Brain microvascular endothelial cell (primary cell): ENCODE measurements around the gene CFAP74.

Experiments
- DNase-seq: peaks from one replicate; pipeline ENCODE4 v3.0.0-alpha.2; 2020
- H3K27ac ChIP-seq: fragments of 250-450 bp; sonication (Bioruptor Pico); 2 replicates; pipeline ENCODE4 v1.5.1; 2020; ENCODE audit warnings: mild to moderate bottlenecking, moderate library complexity
- H3K27me3 ChIP-seq: fragments of 250-450 bp; sonication (Bioruptor Pico); replicated peaks from 2 replicates; pipeline ENCODE4 v1.5.1; 2020; ENCODE audit warnings: mild to moderate bottlenecking
- H3K36me3 ChIP-seq: fragments of 250-450 bp; sonication (Bioruptor Pico); replicated peaks from 2 replicates; pipeline ENCODE4 v1.5.1; 2020; ENCODE audit warnings: mild to moderate bottlenecking
- H3K4me3 ChIP-seq: 2 replicates; pipeline ENCODE4 v1.5.1; 2011; ENCODE audit warnings: low read depth, mild to moderate bottlenecking, control low read depth, low read length, moderate library complexity
- in situ Hi-C: cut with HindIII; loops from 2 replicates; pipeline ENCODE4 v1.10.0; 2017; ENCODE audit warnings: low sequenced_read_pairs, low pct_ligation_motif_present
- TF ChIP-seq, protein P1 (sequence below): IDR thresholded peaks from 2 replicates; pipeline ENCODE4 v1.5.1; 2011; ENCODE audit warnings: low read depth, mild to moderate bottlenecking, moderate library complexity, low read length, control low read depth, inconsistent platforms; ENCODE audit errors: missing control alignments

CFAP74 gene

DNA sequence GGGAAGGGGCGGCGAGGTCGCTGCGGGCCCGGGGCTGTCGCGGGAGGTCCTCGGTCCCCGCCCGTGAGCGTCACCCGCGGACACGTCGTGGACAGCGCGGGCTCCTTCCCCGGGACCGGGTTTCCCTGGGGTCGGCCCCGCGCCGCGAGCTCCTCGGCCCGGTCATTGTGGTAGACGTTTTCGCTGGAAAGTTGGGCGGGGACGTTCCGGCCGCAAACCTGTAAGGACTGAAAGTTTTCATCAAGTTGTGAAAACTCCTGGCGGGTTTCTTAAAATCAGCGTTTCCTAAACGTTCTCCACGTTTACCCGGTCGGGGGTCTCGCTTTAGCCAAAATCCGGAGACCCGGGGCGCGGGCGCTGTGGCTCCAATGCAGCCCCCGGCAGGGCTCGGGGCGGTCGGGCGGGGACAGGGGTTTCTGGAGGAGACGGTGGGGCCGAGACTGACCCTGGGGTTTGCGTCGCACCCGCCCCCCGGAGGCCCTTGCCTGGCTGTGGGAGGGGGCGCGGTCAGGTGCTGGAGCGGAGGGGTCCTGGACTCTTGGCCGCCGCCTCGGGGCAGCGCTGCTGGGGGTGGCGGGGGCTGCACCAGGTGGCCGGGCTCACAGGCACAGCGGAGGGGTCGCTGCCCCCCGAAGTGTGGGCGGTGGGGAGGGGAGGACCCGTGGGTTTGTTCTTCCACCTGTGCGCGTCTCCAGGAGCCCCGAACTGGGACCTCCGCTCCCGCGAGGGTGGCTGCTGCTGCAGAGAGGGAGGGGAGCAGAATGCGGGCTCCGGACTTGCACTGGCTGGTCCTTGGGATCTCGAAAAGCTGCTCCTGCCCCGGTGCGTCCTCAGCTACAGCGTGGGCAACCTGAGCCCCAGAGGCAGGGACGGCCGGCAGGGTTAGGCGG lies 47.5 kb upstream of the CFAP74 start:
- DNase-seq = no peak
- Histone ChIP-seq H3K4me3 (no peak overlapping the region), H3K27ac (no peak overlapping the region), H3K27me3 (peaks cover 42% of the 10 kb centered on the region), H3K36me3 (no peaks in the 10 kb centered on the region)
- TF ChIP-seq, protein P1, sequence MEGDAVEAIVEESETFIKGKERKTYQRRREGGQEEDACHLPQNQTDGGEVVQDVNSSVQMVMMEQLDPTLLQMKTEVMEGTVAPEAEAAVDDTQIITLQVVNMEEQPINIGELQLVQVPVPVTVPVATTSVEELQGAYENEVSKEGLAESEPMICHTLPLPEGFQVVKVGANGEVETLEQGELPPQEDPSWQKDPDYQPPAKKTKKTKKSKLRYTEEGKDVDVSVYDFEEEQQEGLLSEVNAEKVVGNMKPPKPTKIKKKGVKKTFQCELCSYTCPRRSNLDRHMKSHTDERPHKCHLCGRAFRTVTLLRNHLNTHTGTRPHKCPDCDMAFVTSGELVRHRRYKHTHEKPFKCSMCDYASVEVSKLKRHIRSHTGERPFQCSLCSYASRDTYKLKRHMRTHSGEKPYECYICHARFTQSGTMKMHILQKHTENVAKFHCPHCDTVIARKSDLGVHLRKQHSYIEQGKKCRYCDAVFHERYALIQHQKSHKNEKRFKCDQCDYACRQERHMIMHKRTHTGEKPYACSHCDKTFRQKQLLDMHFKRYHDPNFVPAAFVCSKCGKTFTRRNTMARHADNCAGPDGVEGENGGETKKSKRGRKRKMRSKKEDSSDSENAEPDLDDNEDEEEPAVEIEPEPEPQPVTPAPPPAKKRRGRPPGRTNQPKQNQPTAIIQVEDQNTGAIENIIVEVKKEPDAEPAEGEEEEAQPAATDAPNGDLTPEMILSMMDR = no peak
- in situ Hi-C loops = no loop called here

DNA sequence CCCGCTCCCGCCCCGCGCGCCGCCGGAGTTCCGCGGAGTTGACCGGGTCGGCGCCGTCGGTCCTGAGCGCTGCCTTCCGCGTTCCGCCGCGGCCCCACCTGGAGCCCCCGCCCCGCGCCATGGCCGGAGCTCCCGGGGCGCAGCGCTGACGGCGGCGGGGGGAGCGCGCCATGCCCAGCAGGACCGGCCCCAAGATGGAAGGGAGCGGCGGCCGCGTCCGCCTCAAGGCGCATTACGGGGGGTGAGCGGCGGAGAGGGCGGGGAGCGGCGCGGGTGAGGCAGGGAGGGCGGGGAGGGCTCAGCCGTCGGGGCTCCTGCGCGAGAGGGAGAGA lies 46.8 kb upstream of the CFAP74 start:
- TF ChIP-seq, protein P1 = no peak
- Histone ChIP-seq H3K27me3 (peaks cover 42% of the 10 kb centered on the region), H3K36me3 (no peaks in the 10 kb centered on the region), H3K27ac (no peak overlapping the region), H3K4me3 (no peak overlapping the region)
- in situ Hi-C loops = no loop called here
- no peak for DNase-seq

GRCh38 chr1:2049718-2050431 lies 46.3 kb upstream of the CFAP74 start, which contains the start of gene PRKCZ:
Gene PRKCZ (plus strand): TSS chr1:2050411. CDS start chr1:2050631, 220 bp downstream.
- Histone ChIP-seq H3K27me3 (peaks cover 42% of the 10 kb centered on the region), H3K36me3 (no peaks in the 10 kb centered on the region), H3K4me3 (no peak within 1 kb of the TSS), H3K27ac (no peak within 1 kb of the TSS)
- no peak for DNase-seq
- in situ Hi-C loops = no loop called here
- TF ChIP-seq, protein P1 = no peak

GRCh38 chr1:2049225-2049717 lies 45.7 kb upstream of the CFAP74 start:
- no peak overlapping the region for H3K4me3 ChIP-seq
- no peak for DNase-seq

DNA sequence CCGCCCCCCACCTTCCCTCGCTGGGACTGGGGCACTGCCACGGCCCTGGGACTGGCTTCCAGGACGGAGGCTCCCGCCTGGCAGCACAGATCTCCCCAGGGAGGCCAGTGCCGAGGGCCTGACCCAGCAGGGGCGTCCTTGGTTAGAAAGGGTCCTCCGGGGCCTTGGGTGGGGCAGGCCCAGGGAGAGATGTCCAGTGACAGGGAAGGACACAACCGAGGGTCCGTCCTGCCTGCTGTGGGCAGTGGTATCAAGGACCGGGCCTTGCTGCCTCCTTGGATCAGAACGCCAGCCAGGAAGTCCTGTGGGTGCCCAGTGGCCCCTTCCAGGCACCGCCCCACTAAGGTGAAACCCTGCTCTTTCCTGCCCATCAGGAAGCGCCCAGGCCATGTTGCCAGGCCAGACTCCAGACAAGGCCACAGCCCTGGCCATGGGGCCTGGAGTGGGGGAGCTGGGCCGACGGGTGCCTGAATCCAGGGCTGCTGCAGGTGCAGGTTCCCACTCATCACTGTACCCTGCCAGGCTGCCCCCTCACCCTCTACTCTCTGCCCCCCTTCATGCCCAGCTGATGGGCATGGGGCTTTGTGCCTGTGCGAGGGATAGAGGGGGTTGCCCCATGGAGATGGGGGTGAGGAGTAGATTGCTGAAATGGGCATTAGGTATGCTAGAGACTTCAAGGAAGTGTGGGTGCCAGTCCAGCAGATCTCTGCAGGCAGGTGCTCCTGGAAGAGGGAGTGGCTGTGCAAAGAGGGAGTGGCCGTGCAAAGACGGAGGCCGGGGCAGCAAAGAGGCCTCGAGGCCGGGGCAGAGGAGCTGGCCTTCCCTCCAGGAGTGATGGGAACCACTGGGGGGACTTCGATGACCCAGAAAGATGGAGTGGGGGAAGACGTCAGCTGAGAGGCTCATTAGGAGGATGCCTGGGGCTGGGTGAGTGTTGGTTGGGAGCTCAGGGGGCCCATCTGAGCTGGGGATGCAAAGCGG lies 44.5 kb upstream of the CFAP74 start:
- TF ChIP-seq, protein P1 = no peak
- no peak overlapping the region for H3K27ac ChIP-seq
- peaks cover 42% of the 10 kb centered on the region for H3K27me3 ChIP-seq
- H3K4me3 ChIP-seq = no peak overlapping the region
- DNase-seq = no peak
- in situ Hi-C loops = no loop called here
- no peaks in the 10 kb centered on the region for H3K36me3 ChIP-seq

More at GRCh38 chr1:2049225-2049717, 45.7 kb upstream of the CFAP74 start:
- H3K27ac ChIP-seq = no peak overlapping the region
- peaks cover 42% of the 10 kb centered on the region for H3K27me3 ChIP-seq
- no peaks in the 10 kb centered on the region for H3K36me3 ChIP-seq
- in situ Hi-C loops = no loop called here
- TF ChIP-seq, protein P1 = peak; percentile 54
